Left ventricle myocardium inferior (tissue), 1 donor: ENCODE data around the gene RIBC1. TPM values are rescaled to one million over a fixed set of nuclear protein-coding genes. Genes with fewer than 3 reads are reported as not detected.

Experiments used
- DNase-seq: peaks from one replicate; pipeline ENCODE4 v3.0.0-alpha.2; 2020
- H3K27ac ChIP-seq: fragments of 200-600 bp; replicated peaks from 2 replicates; pipeline ENCODE4 v1.8.0; 2021
- H3K27me3 ChIP-seq: fragments of 200-600 bp; 2 replicates; pipeline ENCODE4 v1.8.0; 2021; ENCODE audit warnings: low read depth
- H3K36me3 ChIP-seq: fragments of 200-600 bp; 2 replicates; pipeline ENCODE4 v1.8.0; 2021
- H3K4me1 ChIP-seq: fragments of 200-600 bp; 2 replicates; pipeline ENCODE4 v1.8.0; 2021
- H3K4me3 ChIP-seq: fragments of 200-600 bp; 2 replicates; pipeline ENCODE4 v1.8.0; 2021; ENCODE audit warnings: mild to moderate bottlenecking, moderate library complexity
- H3K9me3 ChIP-seq: fragments of 200-600 bp; replicated peaks from 2 replicates; pipeline ENCODE4 v1.8.0; 2021
- CTCF ChIP-seq: fragments of 200-600 bp; IDR thresholded peaks from 2 replicates; pipeline ENCODE4 v1.8.0; 2021; ENCODE audit warnings: antibody characterized with exemption, mild to moderate bottlenecking, borderline replicate concordance
- intact Hi-C: fragments of 100-400 bp; cut with micrococcal nuclease; formaldehyde crosslinking; loops from one replicate; pipeline ENCODE4 v1.11.0; 2022
- total RNA-seq: library from RNA; stranded (reverse); fragmentation: NEBNext Ultra II Directional; extraction: Animal tissue kit (Norgen Biotek cat#: 25700); gene quantifications from one replicate; pipeline ENCODE4 v1.2.1, GENCODE V29; 2021
- donor health status: DM: no; HTN: yes; CAD: no; lungs with severe emphysema.

RIBC1 gene
- total RNA-seq, 1 donor from 2014 or later, result 0.49 TPM

GRCh38 chrX:53377464-53377863, 45.2 kb upstream of the RIBC1 start:
- no peak for TF ChIP-seq CTCF
- no peak overlapping the region for H3K27ac ChIP-seq
- peaks cover 54% of the 10 kb centered on the region for H3K36me3 ChIP-seq
- no peaks in the 10 kb centered on the region for H3K9me3 ChIP-seq
- H3K27me3 ChIP-seq, result no peaks in the 10 kb centered on the region
- intact Hi-C loops, result no loop called here
- no peaks in the 10 kb centered on the region for H3K4me1 ChIP-seq
- H3K4me3 ChIP-seq, result no peak overlapping the region
- no peak for DNase-seq

DNA sequence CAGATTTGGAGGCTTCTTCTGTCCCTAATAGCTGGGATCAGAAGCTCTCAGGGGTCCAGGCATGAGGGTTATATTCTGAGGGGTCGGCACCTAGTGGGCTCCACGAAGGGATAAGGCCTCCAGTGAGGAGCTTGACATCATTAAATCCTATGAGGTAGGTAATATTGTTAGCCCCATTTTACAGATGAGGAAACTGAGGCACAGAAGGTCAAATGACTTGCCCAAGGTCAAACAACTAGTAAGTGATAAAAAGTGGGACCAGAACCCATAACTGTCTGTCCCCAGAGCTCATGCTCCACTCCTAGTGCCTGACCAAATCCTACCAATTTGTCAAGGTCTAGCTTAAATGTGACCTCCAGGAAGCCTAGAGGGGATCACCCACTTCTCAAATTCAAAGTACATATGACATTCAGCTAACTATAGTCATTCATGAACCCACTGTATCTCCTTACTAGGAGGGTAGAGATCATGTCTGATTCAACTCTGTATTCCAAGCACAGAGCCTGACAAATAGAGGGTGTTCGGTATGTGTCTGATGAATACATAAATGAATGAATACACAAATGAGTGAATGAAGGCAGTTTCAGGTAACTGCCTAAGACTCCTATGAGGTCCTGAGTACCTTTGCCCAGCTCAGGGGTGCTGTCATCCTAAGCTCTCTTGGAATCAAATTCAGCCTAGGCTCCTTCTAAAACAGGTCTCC, 43.5 kb upstream of the RIBC1 start:
- Histone ChIP-seq H3K4me3 (no peak overlapping the region), H3K9me3 (no peaks in the 10 kb centered on the region), H3K27ac (no peak overlapping the region), H3K4me1 (no peaks in the 10 kb centered on the region), H3K36me3 (peaks cover 63% of the 10 kb centered on the region), H3K27me3 (no peaks in the 10 kb centered on the region)
- no peak for TF ChIP-seq CTCF
- intact Hi-C loops, result no loop called here
- DNase-seq, result no peak

- Histone ChIP-seq H3K4me1 (no peaks in the 10 kb centered on the region), H3K9me3 (no peaks in the 10 kb centered on the region), H3K27ac (no peak overlapping the region), H3K27me3 (no peaks in the 10 kb centered on the region), H3K36me3 (peaks cover 63% of the 10 kb centered on the region), H3K4me3 (no peak overlapping the region)
- no peak for TF ChIP-seq CTCF
- DNase-seq, result no peak
- intact Hi-C loops, result no loop called here
Observed at GRCh38 chrX:53379747-53380146, 42.9 kb upstream of the RIBC1 start.

GRCh38 chrX:53383376-53384076, 39.1 kb upstream of the RIBC1 start:
- no peak for TF ChIP-seq CTCF
- no peak overlapping the region for H3K4me3 ChIP-seq
- H3K4me1 ChIP-seq, result no peaks in the 10 kb centered on the region
- peak; percentile 22 for DNase-seq
- H3K27ac ChIP-seq, result no peak overlapping the region
- peaks cover 48% of the 10 kb centered on the region for H3K36me3 ChIP-seq
- H3K27me3 ChIP-seq, result no peaks in the 10 kb centered on the region
- H3K9me3 ChIP-seq, result no peaks in the 10 kb centered on the region
- intact Hi-C loops, result no loop called here

DNA sequence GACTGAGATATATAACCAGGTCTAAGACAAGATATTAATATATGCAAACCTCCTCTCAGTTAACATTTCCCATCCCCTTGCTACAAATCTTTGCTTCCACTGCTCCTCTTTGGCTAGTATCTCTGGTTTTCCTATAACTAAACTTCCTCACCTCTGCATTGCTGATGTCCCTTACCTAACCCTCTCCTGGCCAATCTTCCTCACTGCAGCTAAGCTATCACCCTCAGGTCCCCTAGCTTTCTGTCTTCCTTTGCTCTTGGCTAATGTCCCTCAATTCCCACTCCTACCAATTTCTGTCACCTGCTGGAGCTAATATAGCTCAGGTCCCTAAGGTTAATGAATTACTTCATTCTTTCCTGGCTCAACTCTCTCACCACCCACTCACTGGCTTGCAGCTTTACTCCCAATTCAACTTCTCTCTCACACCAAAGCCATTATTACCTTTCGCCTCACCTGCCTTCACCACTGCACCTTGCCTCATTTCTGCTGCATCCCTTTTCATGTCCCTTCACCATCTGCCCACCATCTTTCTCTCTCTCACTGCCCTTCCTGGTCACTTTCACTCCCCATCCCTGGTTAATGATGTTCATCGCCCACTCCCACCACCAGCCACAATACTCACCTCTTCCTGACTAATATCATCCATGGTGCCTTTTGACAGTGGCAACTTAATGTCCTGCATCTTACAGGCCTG, 26.9 kb upstream of the RIBC1 start:
- intact Hi-C loops, result no loop called here
- Histone ChIP-seq H3K4me3 (no peak overlapping the region), H3K27ac (no peak overlapping the region), H3K36me3 (peaks cover 42% of the 10 kb centered on the region), H3K9me3 (no peaks in the 10 kb centered on the region), H3K4me1 (no peaks in the 10 kb centered on the region), H3K27me3 (no peaks in the 10 kb centered on the region)
- no peak for TF ChIP-seq CTCF
- DNase-seq, result no peak
